Bronchial epithelial cell (primary cell): ENCODE measurements around the gene LDB2. TPM values are rescaled to one million over a fixed set of nuclear protein-coding genes. Genes with fewer than 3 reads are reported as not detected.

Experiments used
- DNase-seq: peaks from one replicate; pipeline ENCODE4 v3.0.0-alpha.2; 2010; ENCODE audit warnings: low read depth
- FAIRE-seq: peaks from 2 replicates; lab custom pipeline; 2011; peaks lifted over from hg19 to GRCh38; lab: Jason Lieb, UNC
- H3K27me3 ChIP-seq: 2 replicates; pipeline ENCODE4 v1.5.1; 2011; ENCODE audit warnings: low read length; ENCODE audit not compliant: control insufficient read depth, insufficient read depth
- H3K36me3 ChIP-seq: 2 replicates; pipeline ENCODE4 v1.5.1; 2011; ENCODE audit warnings: low read length; ENCODE audit not compliant: control insufficient read depth, insufficient read depth
- H3K4me3 ChIP-seq: 2 replicates; pipeline ENCODE4 v1.5.1; 2011; ENCODE audit warnings: mild to moderate bottlenecking, low read depth, low read length, control low read depth
- total RNA-seq: library from RNA; depleted of rRNA; stranded (reverse); fragments of >200 nt; gene quantifications from 2 replicates; pipeline ENCODE4 v1.2.1, GENCODE V29; 2014
- TF ChIP-seq, protein P1 (sequence below): IDR thresholded peaks from 2 replicates; pipeline ENCODE4 v1.5.1; 2011; ENCODE audit warnings: mild to moderate bottlenecking, moderate library complexity, low read length, control low read depth, inconsistent platforms; ENCODE audit not compliant: insufficient read depth, severe bottlenecking

The LDB2 gene
- total RNA-seq, 1 donor from 2014 or later: not detected

DNA sequence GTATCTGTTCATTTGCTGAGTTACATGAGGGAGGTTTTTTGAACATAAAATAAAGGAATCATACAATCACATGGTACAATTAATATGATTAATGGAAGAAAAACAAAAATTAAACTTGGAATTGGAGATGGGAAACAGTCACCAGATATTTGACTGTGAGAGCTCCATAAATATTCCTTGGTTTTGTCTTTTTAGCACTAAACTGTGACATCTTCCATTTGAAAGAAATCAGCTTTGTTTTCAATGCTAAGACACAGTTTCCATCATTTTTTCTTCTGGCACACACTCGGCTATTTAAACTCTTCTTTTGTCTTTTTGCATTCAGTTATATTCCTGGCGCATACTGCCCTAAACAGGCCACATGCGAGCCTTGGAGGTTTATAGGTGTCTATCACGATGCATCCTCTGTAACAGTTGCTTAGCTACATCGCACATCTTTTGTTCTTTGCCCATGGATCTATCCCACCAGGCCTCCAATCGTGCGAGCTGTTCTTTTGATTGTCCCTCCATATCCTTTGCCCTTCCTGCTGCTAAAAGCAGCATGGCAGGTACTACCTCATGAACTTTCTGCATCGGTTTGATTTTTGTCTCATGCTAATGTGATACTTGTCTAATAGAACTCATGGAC lies 158.3 kb downstream of the LDB2 start:
- H3K27me3 ChIP-seq: no peaks in the 10 kb centered on the region
- FAIRE-seq: no peak
- DNase-seq: no peak
- H3K36me3 ChIP-seq: no peaks in the 10 kb centered on the region
- TF ChIP-seq, protein P1, sequence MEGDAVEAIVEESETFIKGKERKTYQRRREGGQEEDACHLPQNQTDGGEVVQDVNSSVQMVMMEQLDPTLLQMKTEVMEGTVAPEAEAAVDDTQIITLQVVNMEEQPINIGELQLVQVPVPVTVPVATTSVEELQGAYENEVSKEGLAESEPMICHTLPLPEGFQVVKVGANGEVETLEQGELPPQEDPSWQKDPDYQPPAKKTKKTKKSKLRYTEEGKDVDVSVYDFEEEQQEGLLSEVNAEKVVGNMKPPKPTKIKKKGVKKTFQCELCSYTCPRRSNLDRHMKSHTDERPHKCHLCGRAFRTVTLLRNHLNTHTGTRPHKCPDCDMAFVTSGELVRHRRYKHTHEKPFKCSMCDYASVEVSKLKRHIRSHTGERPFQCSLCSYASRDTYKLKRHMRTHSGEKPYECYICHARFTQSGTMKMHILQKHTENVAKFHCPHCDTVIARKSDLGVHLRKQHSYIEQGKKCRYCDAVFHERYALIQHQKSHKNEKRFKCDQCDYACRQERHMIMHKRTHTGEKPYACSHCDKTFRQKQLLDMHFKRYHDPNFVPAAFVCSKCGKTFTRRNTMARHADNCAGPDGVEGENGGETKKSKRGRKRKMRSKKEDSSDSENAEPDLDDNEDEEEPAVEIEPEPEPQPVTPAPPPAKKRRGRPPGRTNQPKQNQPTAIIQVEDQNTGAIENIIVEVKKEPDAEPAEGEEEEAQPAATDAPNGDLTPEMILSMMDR: no peak
- no peak overlapping the region for H3K4me3 ChIP-seq

GRCh38 chr4:16738558-16738957 lies 159.9 kb downstream of the LDB2 start:
- TF ChIP-seq, protein P1: no peak
- DNase-seq (no peak), FAIRE-seq (no peak)
- Histone ChIP-seq H3K4me3 (no peak overlapping the region), H3K27me3 (no peaks in the 10 kb centered on the region), H3K36me3 (no peaks in the 10 kb centered on the region)

- H3K27me3 ChIP-seq: no peaks in the 10 kb centered on the region
- TF ChIP-seq, protein P1: no peak
- no peak overlapping the region for H3K4me3 ChIP-seq
- FAIRE-seq (no peak), DNase-seq (no peak)
- H3K36me3 ChIP-seq: no peaks in the 10 kb centered on the region
Measured at GRCh38 chr4:16733509-16733908, 164.9 kb downstream of the LDB2 start.

- Histone ChIP-seq H3K27me3 (no peaks in the 10 kb centered on the region), H3K4me3 (no peak overlapping the region), H3K36me3 (no peaks in the 10 kb centered on the region)
- DNase-seq (no peak), FAIRE-seq (no peak)
- TF ChIP-seq, protein P1: no peak
Measured at GRCh38 chr4:16732741-16733140, 165.7 kb downstream of the LDB2 start.

DNA sequence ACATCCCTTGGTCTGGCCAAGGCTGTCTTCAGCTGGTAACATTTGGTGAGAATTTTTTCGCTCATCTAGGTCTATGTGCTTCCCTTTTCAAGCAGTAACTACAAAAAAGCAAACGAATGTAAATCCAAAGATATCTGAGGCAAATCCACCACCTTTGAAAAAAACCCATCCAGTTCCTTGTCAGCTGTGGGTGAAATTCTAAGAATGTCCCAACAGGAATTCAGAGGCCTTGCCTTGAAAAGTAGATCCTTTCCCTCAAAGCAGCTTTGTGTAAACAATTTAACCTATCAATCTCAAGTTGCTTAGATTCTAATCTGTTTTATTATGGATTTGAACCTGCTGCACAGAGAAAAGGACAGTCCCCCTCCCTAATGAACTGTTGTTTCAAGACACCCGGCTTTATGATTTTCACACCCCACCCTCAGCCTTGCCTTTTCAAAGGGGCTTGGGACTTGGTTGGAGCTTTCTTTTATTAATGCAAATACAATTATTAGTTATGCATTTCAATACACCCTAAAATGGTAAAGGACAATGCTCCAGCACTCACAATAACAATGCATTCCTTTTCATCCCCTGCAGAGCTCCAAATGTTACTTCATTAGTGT lies 166.6 kb downstream of the LDB2 start:
- DNase-seq: no peak
- FAIRE-seq: no peak
- TF ChIP-seq, protein P1: no peak
- Histone ChIP-seq H3K36me3 (no peaks in the 10 kb centered on the region), H3K27me3 (no peaks in the 10 kb centered on the region), H3K4me3 (no peak overlapping the region)
